Ishikawa (cell line): ENCODE data around the gene FASN.

Experiments
- CEBPB ChIP-seq: IDR thresholded peaks from 2 replicates; pipeline ENCODE4 v1.6.1; 2012
- CREB1 ChIP-seq: IDR thresholded peaks from 2 replicates; pipeline ENCODE4 v1.6.1; 2012; ENCODE audit warnings: low read depth
- EGR1 ChIP-seq: IDR thresholded peaks from 2 replicates; pipeline ENCODE4 v1.6.1; 2012
- EP300 ChIP-seq: IDR thresholded peaks from 2 replicates; pipeline ENCODE4 v1.6.1; 2012; ENCODE audit warnings: borderline replicate concordance
- FOXM1 ChIP-seq: IDR thresholded peaks from 2 replicates; pipeline ENCODE4 v1.6.1; 2012; ENCODE audit warnings: low read depth, borderline replicate concordance
- MAX ChIP-seq: IDR thresholded peaks from 2 replicates; pipeline ENCODE4 v1.6.1; 2012
- NFIC ChIP-seq: IDR thresholded peaks from 2 replicates; pipeline ENCODE4 v1.6.1; 2012
- RAD21 ChIP-seq: IDR thresholded peaks from 2 replicates; pipeline ENCODE4 v1.6.1; 2012; ENCODE audit warnings: low read depth
- TAF1 ChIP-seq: IDR thresholded peaks from 2 replicates; pipeline ENCODE4 v1.6.1; 2012; ENCODE audit warnings: low read depth, mild to moderate bottlenecking
- TCF12 ChIP-seq: IDR thresholded peaks from 2 replicates; pipeline ENCODE4 v1.6.1; 2012; ENCODE audit warnings: low read depth
- TEAD4 ChIP-seq: IDR thresholded peaks from 2 replicates; pipeline ENCODE4 v1.6.1; 2012
- USF1 ChIP-seq: IDR thresholded peaks from 2 replicates; pipeline ENCODE4 v1.6.1; 2012
- YY1 ChIP-seq: IDR thresholded peaks from 2 replicates; pipeline ENCODE4 v1.6.1; 2012; ENCODE audit warnings: low read depth
- ZBTB7A ChIP-seq: IDR thresholded peaks from 2 replicates; pipeline ENCODE4 v1.6.1; 2012; ENCODE audit warnings: low read depth
- TF ChIP-seq, protein P1 (sequence below): IDR thresholded peaks from 2 replicates; pipeline ENCODE4 v1.6.1; 2012; ENCODE audit warnings: low read depth, mild to moderate bottlenecking

FASN gene

GRCh38 chr17:82029990-82030469 is 68.0 kb downstream of the FASN start:
- TF ChIP-seq CEBPB (no peak), FOXM1 (no peak), TEAD4 (no peak), MAX (no peak), EGR1 (no peak), USF1 (no peak)
- TF ChIP-seq, protein P1, sequence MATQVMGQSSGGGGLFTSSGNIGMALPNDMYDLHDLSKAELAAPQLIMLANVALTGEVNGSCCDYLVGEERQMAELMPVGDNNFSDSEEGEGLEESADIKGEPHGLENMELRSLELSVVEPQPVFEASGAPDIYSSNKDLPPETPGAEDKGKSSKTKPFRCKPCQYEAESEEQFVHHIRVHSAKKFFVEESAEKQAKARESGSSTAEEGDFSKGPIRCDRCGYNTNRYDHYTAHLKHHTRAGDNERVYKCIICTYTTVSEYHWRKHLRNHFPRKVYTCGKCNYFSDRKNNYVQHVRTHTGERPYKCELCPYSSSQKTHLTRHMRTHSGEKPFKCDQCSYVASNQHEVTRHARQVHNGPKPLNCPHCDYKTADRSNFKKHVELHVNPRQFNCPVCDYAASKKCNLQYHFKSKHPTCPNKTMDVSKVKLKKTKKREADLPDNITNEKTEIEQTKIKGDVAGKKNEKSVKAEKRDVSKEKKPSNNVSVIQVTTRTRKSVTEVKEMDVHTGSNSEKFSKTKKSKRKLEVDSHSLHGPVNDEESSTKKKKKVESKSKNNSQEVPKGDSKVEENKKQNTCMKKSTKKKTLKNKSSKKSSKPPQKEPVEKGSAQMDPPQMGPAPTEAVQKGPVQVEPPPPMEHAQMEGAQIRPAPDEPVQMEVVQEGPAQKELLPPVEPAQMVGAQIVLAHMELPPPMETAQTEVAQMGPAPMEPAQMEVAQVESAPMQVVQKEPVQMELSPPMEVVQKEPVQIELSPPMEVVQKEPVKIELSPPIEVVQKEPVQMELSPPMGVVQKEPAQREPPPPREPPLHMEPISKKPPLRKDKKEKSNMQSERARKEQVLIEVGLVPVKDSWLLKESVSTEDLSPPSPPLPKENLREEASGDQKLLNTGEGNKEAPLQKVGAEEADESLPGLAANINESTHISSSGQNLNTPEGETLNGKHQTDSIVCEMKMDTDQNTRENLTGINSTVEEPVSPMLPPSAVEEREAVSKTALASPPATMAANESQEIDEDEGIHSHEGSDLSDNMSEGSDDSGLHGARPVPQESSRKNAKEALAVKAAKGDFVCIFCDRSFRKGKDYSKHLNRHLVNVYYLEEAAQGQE, result no peak

GRCh38 chr17:82029391-82029790 is 68.6 kb downstream of the FASN start:
- no peak for TF ChIP-seq EP300
- no peak for TF ChIP-seq EGR1
- no peak for TF ChIP-seq ZBTB7A
- TF ChIP-seq, protein P1, result no peak
- TF ChIP-seq TEAD4, result no peak
- no peak for TF ChIP-seq TCF12
- no peak for TF ChIP-seq CREB1
- TF ChIP-seq MAX, result no peak
- TF ChIP-seq USF1, result no peak
- no peak for TF ChIP-seq YY1
- no peak for TF ChIP-seq FOXM1
- TF ChIP-seq NFIC, result no peak
- no peak for TF ChIP-seq RAD21
- TF ChIP-seq CEBPB, result no peak

DNA sequence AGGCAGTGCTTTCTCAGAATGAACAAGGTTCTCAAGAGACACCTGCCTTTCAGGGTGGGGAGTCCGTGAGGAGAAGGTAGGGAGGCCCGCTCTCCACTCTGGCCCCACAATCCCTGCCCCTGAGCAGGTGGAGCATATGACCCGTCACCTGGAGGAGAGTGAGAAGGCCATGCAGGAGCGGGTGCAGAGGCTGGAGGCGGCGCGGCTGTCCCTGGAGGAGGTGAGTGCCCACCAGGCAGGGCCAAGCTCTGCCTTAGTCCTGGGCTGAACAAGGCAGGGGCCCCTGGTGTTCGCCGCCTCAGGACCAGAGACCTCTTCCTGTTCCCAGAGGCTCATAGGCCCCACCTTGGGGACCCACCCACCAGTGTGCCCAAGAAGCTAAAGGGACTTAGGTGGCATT is 69.1 kb downstream of the FASN start:
- TF ChIP-seq ZBTB7A (no peak), EP300 (no peak), TCF12 (no peak), CEBPB (no peak), USF1 (no peak), RAD21 (no peak), MAX (no peak), FOXM1 (no peak), TAF1 (no peak), YY1 (no peak), TEAD4 (no peak), EGR1 (no peak), CREB1 (no peak), NFIC (no peak)
- TF ChIP-seq, protein P1, result no peak
